WTC11 (cell line): ENCODE data around the gene SERAC1. TPM values are rescaled to one million over a fixed set of nuclear protein-coding genes. Genes with fewer than 3 reads are reported as not detected.
A peak's percentile ranks its signal among the peaks of the same experiment; 100 is the strongest.

Source experiments
- ATAC-seq: fragments of 200-7000 bp; cut with Tn5 transposase; 2 replicates; pipeline ENCODE4 v1.10.0; 2021; ENCODE audit warnings: mild to moderate bottlenecking, moderate library complexity
- CTCF ChIA-PET: fragments of 300-600 bp; sonication (Branson Sonifier 250); formaldehyde crosslinking; loops from one replicate; lab custom pipeline; 2021; ENCODE audit warnings: antibody characterized with exemption; lab: Charles Lee
- POLR2A ChIA-PET: fragments of 350-600 bp; sonication (Branson Sonifier 250); formaldehyde crosslinking; loops from one replicate; lab custom pipeline; 2021; ENCODE audit warnings: antibody characterized with exemption; lab: Charles Lee
- DNase-seq: peaks from one replicate; pipeline ENCODE4 v3.0.0; 2021; ENCODE audit warnings: low spot score
- H3K27ac Mint-ChIP-seq: 2 replicates; pipeline ENCODE4 v1.8.0; 2021; ENCODE audit warnings: mixed read lengths
- H3K27me3 Mint-ChIP-seq: 2 replicates; pipeline ENCODE4 v1.8.0; 2021; ENCODE audit warnings: low read depth, mild to moderate bottlenecking, moderate library complexity, mixed read lengths
- H3K36me3 Mint-ChIP-seq: 2 replicates; pipeline ENCODE4 v1.8.0; 2021; ENCODE audit warnings: mixed read lengths
- H3K4me1 Mint-ChIP-seq: 2 replicates; pipeline ENCODE4 v1.8.0; 2022; ENCODE audit warnings: mixed read lengths
- H3K4me3 Mint-ChIP-seq: 2 replicates; pipeline ENCODE4 v1.8.0; 2021; ENCODE audit warnings: mild to moderate bottlenecking, moderate library complexity, mixed read lengths
- H3K9me3 Mint-ChIP-seq: 2 replicates; pipeline ENCODE4 v1.8.0; 2021; ENCODE audit warnings: mixed read lengths
- ARID4B ChIP-seq: sonication (generic); formaldehyde crosslinking; IDR thresholded peaks from 2 replicates; pipeline ENCODE4 v1.8.0; 2023; ENCODE audit warnings: missing genetic modification reagents, mild to moderate bottlenecking, borderline replicate concordance
- CBFB ChIP-seq: sonication (generic); formaldehyde crosslinking; IDR thresholded peaks from 2 replicates; pipeline ENCODE4 v1.8.1; 2022; ENCODE audit warnings: mild to moderate bottlenecking, low read depth, missing genetic modification reagents
- CTCF ChIP-seq: fragments of 200-600 bp; IDR thresholded peaks from 2 replicates; pipeline ENCODE4 v1.8.0; 2022; ENCODE audit warnings: antibody characterized with exemption
- E2F1 ChIP-seq: sonication (generic); formaldehyde crosslinking; IDR thresholded peaks from 2 replicates; pipeline ENCODE4 v1.8.0; 2022; ENCODE audit warnings: mild to moderate bottlenecking, missing genetic modification reagents
- E2F5 ChIP-seq: sonication (generic); formaldehyde crosslinking; IDR thresholded peaks from 2 replicates; pipeline ENCODE4 v1.8.1; 2022; ENCODE audit warnings: mild to moderate bottlenecking, moderate library complexity, missing genetic modification reagents
- ELF4 ChIP-seq: sonication (generic); formaldehyde crosslinking; IDR thresholded peaks from 2 replicates; pipeline ENCODE4 v1.8.1; 2022; ENCODE audit warnings: low read depth, mild to moderate bottlenecking, moderate library complexity, missing genetic modification reagents
- ERG ChIP-seq: fragments of 250-450 bp; sonication (Bioruptor Pico); IDR thresholded peaks from 2 replicates; pipeline ENCODE4 v1.8.0; 2021; ENCODE audit warnings: mild to moderate bottlenecking
- KAT7 ChIP-seq: sonication (generic); formaldehyde crosslinking; IDR thresholded peaks from 2 replicates; pipeline ENCODE4 v1.8.1; 2023; ENCODE audit warnings: missing genetic modification reagents, mild to moderate bottlenecking, borderline replicate concordance
- MXD4 ChIP-seq: fragments of 250-450 bp; sonication (Bioruptor Pico); IDR thresholded peaks from 2 replicates; pipeline ENCODE4 v1.8.0; 2021; ENCODE audit warnings: mild to moderate bottlenecking, moderate library complexity, borderline replicate concordance
- NR1H2 ChIP-seq: sonication (generic); formaldehyde crosslinking; IDR thresholded peaks from 2 replicates; pipeline ENCODE4 v1.9.0; 2021; ENCODE audit warnings: mild to moderate bottlenecking, moderate library complexity, missing genetic modification reagents
- NR2C2 ChIP-seq: sonication (generic); formaldehyde crosslinking; IDR thresholded peaks from 2 replicates; pipeline ENCODE4 v1.8.0; 2022; ENCODE audit warnings: mild to moderate bottlenecking, missing genetic modification reagents
- NR3C1 ChIP-seq: sonication (generic); formaldehyde crosslinking; conservative IDR thresholded peaks from 2 replicates; pipeline ENCODE4 v1.8.1; 2023; ENCODE audit warnings: low read depth, mild to moderate bottlenecking, missing genetic modification reagents
- RORB ChIP-seq: fragments of 250-450 bp; sonication (Bioruptor Pico); IDR thresholded peaks from 2 replicates; pipeline ENCODE4 v1.9.0; 2021; ENCODE audit warnings: mild to moderate bottlenecking
- STAT6 ChIP-seq: sonication (generic); formaldehyde crosslinking; conservative IDR thresholded peaks from 2 replicates; pipeline ENCODE4 v1.8.1; 2023; ENCODE audit warnings: mild to moderate bottlenecking, low read depth, missing genetic modification reagents, moderate library complexity
- ZNF121 ChIP-seq: sonication (generic); formaldehyde crosslinking; IDR thresholded peaks from 2 replicates; pipeline ENCODE4 v1.8.0; 2023; ENCODE audit warnings: missing genetic modification reagents
- ZNF219 ChIP-seq: sonication (generic); formaldehyde crosslinking; IDR thresholded peaks from 2 replicates; pipeline ENCODE4 v1.8.0; 2023; ENCODE audit warnings: missing genetic modification reagents, mild to moderate bottlenecking, borderline replicate concordance
- ZNF281 ChIP-seq: sonication (generic); formaldehyde crosslinking; IDR thresholded peaks from 2 replicates; pipeline ENCODE4 v1.8.0; 2023; ENCODE audit warnings: mild to moderate bottlenecking, missing genetic modification reagents
- ZSCAN18 ChIP-seq: fragments of 250-450 bp; sonication (Bioruptor Pico); IDR thresholded peaks from 2 replicates; pipeline ENCODE4 v2.1.2; 2022; ENCODE audit warnings: mild to moderate bottlenecking, moderate library complexity
- total RNA-seq: library from RNA; stranded (reverse); gene quantifications from 3 replicates; pipeline ENCODE4 v1.2.3, GENCODE V29; 2021

Gene SERAC1
- total RNA-seq, 1 experiment from 2014 or later: 14.1 TPM

GRCh38 chr6:158115508-158115907 lies 52.6 kb downstream of the SERAC1 start:
- CTCF ChIA-PET: interaction anchor here (1.0 kb wide), 1 partner anchor 79 kb away, joined by 3 read pairs; no protein-coding TSS in a partner anchor
- Mint-ChIP-seq H3K27ac (no peak overlapping the region), H3K9me3 (no peaks in the 10 kb centered on the region), H3K4me1 (no peaks in the 10 kb centered on the region), H3K36me3 (peaks cover 9% of the 10 kb centered on the region), H3K27me3 (no peaks in the 10 kb centered on the region), H3K4me3 (no peak overlapping the region)
- ATAC-seq (peak; percentile 74), DNase-seq (no peak)
- POLR2A ChIA-PET: no interaction called here
- TF ChIP-seq E2F1 (CRISPR knock-in tag): no peak
- no peak for TF ChIP-seq STAT6 (CRISPR knock-in tag)
- no peak for TF ChIP-seq NR1H2 (CRISPR knock-in tag)
- TF ChIP-seq ARID4B: no peak
- no peak for TF ChIP-seq CBFB (CRISPR knock-in tag)
- no peak for TF ChIP-seq ZNF281
- TF ChIP-seq NR3C1: no peak
- TF ChIP-seq KAT7 (CRISPR knock-in tag): no peak
- TF ChIP-seq NR2C2 (CRISPR knock-in tag): no peak
- TF ChIP-seq CTCF: no peak
- TF ChIP-seq ELF4: no peak

GRCh38 chr6:158115102-158115501 lies 53.0 kb downstream of the SERAC1 start:
- Mint-ChIP-seq H3K4me1 (no peaks in the 10 kb centered on the region), H3K4me3 (no peak overlapping the region), H3K36me3 (peaks cover 9% of the 10 kb centered on the region), H3K27me3 (no peaks in the 10 kb centered on the region), H3K27ac (no peak overlapping the region), H3K9me3 (no peaks in the 10 kb centered on the region)
- POLR2A ChIA-PET: no interaction called here
- CTCF ChIA-PET: interaction anchor here (0.7 to 1.1 kb wide), 3 partner anchors 17 to 88 kb away, joined by 3 read pairs; no protein-coding TSS in a partner anchor
- ATAC-seq (no peak), DNase-seq (no peak)
- TF ChIP-seq ZNF121 (CRISPR knock-in tag) (no peak), ZNF219 (CRISPR knock-in tag) (no peak), E2F5 (no peak), RORB (CRISPR knock-in tag) (no peak), NR3C1 (no peak), ERG (CRISPR knock-in tag) (no peak), MXD4 (no peak), ZSCAN18 (CRISPR knock-in tag) (no peak)
